OCI-LY7 (cell line): ENCODE data around the gene ACOT11.

Experiments
- CTCF ChIP-seq: fragments of 200-600 bp; sonication (generic); conservative IDR thresholded peaks from 2 replicates; pipeline ENCODE4 v1.5.1; 2014; ENCODE audit warnings: mild to moderate bottlenecking, antibody characterized with exemption, low read length, moderate library complexity, mixed read lengths
- EZH2phosphoT487 ChIP-seq: fragments of 200-600 bp; sonication (generic); IDR thresholded peaks from 2 replicates; pipeline ENCODE4 v1.6.1; 2018; ENCODE audit warnings: low read depth, borderline replicate concordance, mild to moderate bottlenecking, mixed run types, antibody characterized with exemption, low read length, moderate library complexity, mixed read lengths

GRCh38 chr1:54543729-54544496 is 4.1 kb upstream of the ACOT11 start:
- TF ChIP-seq CTCF (no peak), EZH2phosphoT487 (no peak)
